ENCODE data around the gene PAX1.

The PAX1 gene

DNA sequence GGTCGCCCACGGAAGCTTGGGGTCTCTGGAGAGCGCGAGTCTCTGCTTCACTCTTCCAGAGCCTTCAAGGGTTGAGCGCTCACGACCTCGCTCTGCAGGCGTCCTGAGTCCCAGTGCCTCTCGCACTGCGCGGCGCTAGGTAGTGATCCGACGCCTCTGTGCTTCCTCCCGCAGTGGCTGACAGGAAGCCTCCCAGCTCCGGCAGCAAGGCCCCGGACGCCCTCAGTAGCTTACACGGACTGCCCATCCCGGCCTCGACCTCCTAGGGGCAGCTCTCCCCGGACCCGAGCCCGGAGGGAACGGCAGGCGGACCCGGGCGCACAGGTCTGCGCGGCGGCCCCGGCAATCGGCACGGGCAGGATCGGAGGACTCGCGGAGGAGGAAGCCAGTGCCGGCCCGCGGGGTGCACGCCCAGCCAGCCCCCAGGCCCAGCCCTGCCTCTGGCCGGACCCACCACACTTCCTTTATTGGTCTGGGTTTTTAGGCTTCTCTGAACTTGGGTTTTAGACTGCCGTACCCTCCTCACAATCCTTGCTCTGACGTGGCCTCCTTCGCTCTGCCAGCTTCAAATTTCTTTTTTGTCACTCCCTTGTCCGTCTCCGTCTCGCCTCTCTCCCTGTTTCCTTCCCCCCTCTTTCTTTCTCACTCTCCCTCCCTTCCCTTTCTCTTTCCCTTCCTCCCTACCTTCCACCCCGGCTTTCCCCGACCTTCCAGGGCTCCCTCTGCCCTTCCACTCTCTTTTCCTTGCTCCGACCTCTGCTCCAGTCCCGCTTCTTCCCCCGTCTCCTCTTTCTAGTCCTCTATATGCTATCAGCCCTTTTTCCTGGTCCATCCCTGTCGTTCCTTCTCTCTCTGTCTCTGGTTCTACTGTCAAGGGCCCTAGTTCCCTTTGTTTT lies 9.1 kb downstream of the PAX1 start:
- H3K36me3 ChIP-seq: no peaks in the 10 kb centered on the region
- no peaks in the 10 kb centered on the region for H3K9me3 ChIP-seq (ENCODE audit: severe bottlenecking)
- H3K4me3 ChIP-seq (ENCODE audit: low read depth, low read length): no peak overlapping the region
- DNase-seq: no peak
- TF ChIP-seq, protein P1, sequence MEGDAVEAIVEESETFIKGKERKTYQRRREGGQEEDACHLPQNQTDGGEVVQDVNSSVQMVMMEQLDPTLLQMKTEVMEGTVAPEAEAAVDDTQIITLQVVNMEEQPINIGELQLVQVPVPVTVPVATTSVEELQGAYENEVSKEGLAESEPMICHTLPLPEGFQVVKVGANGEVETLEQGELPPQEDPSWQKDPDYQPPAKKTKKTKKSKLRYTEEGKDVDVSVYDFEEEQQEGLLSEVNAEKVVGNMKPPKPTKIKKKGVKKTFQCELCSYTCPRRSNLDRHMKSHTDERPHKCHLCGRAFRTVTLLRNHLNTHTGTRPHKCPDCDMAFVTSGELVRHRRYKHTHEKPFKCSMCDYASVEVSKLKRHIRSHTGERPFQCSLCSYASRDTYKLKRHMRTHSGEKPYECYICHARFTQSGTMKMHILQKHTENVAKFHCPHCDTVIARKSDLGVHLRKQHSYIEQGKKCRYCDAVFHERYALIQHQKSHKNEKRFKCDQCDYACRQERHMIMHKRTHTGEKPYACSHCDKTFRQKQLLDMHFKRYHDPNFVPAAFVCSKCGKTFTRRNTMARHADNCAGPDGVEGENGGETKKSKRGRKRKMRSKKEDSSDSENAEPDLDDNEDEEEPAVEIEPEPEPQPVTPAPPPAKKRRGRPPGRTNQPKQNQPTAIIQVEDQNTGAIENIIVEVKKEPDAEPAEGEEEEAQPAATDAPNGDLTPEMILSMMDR (IDR thresholded peaks at IDR 0.05; ENCODE audit: low read depth, low read length): no peak
- peaks cover 86% of the 10 kb centered on the region for H3K27me3 ChIP-seq (ENCODE audit: insufficient read depth, low read depth, severe bottlenecking)
- no peak overlapping the region for H3K27ac ChIP-seq

DNA sequence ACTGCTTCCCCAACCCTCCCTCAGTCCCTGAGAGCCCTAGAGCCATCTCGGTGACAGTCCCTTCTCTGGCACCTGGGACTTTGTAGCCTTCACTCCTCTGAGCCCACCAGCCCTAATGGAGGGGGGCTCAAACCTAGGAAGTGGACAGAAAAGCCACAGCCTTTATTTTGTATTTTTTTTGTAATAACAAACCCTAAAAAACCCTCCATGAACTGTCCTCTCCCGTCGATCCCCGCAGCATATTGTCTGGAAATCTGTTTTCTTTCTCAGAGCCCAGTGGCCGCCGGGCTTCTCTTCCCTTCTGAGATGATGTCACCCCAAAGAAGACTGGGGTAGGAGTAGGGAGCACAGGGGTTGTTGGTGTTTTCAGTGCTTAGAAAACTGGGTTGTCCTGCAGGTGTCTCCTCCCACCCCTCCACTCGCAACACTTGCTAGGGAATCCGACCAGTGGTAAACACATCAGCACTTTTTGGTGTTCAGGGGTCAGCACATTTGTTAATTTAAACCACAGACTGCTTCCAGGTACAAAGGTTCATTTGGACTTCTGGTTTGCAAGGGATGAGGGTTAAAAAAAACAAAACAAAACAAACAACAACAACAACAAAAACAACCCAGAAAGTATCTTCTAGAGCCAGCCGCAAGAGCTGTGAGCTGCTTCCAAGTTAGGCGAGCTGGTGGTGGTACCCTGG lies 9.9 kb downstream of the PAX1 start:
- TF ChIP-seq, protein P1 (IDR thresholded peaks at IDR 0.05; ENCODE audit: low read depth, low read length): no peak
- no peak for DNase-seq
- Histone ChIP-seq H3K4me3 (ENCODE audit: low read depth, low read length) (no peak overlapping the region), H3K27me3 (ENCODE audit: insufficient read depth, low read depth, severe bottlenecking) (peaks cover 83% of the 10 kb centered on the region), H3K27ac (no peak overlapping the region), H3K9me3 (ENCODE audit: severe bottlenecking) (no peaks in the 10 kb centered on the region), H3K36me3 (no peaks in the 10 kb centered on the region)

DNA sequence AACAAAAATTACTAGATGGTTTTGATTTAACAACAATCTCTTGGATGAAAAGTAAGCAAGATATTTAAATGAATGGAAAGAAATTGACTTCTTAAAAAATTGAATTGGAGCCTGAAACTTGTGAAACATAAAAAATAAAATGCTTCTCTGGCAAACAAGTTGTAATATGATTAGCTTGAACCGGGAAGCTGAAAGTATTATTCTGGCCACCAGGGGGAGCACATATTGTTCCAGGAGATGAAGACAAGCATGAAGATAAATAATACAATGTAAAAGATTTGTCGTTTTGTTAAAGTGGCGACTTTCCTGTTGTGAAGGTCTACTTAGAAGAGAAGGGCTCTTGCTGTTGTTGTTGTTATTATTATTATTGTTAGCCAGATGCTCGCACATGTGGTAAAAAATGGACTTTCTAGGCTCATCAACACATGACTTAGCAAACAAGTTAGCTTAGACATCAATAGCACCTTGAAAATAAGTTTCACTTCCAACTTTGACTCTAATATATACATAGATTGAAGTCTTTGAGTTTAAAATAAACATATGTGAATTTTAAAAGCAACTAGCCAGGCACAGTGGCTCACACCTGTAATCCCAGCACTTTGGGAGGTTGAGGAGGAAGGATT lies 14.2 kb downstream of the PAX1 start:
- peaks cover 61% of the 10 kb centered on the region for H3K27me3 ChIP-seq (ENCODE audit: insufficient read depth, low read depth, severe bottlenecking)
- TF ChIP-seq, protein P1 (IDR thresholded peaks at IDR 0.05; ENCODE audit: low read depth, low read length): peak; percentile 45
- no peaks in the 10 kb centered on the region for H3K36me3 ChIP-seq
- DNase-seq: peak; percentile 45
- no peak overlapping the region for H3K4me3 ChIP-seq (ENCODE audit: low read depth, low read length)
- H3K9me3 ChIP-seq (ENCODE audit: severe bottlenecking): no peaks in the 10 kb centered on the region
- H3K27ac ChIP-seq: no peak overlapping the region

DNA sequence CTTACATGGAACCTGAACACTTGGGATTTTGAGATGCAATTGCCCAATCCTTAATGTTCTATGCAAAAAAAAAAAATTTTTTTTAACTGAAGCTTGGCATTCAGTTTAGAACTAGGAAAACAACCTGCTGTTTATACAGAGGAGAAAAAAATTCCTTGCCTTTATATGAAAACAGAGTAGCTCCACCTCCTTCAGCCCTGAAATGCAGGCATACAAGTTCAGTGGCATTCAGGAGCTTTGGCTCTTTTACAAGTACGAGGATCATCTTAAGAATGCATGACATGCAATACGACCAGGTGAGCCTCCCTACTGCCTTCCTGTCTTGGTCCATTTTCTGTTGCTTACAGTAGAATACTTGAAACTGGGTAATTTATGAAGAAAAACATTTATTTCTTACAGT lies 20.4 kb downstream of the PAX1 start:
- TF ChIP-seq, protein P1 (IDR thresholded peaks at IDR 0.05; ENCODE audit: low read depth, low read length): no peak
- H3K27ac ChIP-seq: no peak overlapping the region
- no peak for DNase-seq

DNA sequence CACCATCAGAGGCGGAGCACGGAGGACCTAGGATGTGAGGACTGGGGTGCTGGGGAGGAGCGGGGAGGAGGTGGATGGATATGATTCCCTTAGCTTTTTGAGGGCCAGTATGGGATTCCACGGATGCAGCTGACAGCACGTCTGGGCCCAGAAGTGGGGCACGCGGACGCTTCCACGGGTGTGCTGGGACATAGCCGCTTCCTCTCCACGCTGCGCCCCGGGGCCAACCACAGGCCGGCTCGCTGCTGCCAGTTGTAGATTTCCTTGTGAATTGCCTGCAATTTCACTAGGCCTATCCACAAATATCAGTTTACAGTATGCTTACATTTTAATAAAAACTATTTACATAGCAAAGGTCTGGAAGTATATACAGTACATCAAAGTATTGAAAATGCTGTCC lies 23.9 kb downstream of the PAX1 start:
- Histone ChIP-seq H3K27ac (no peak overlapping the region), H3K9me3 (ENCODE audit: severe bottlenecking) (no peaks in the 10 kb centered on the region), H3K36me3 (no peaks in the 10 kb centered on the region), H3K4me3 (ENCODE audit: low read depth, low read length) (no peak overlapping the region), H3K27me3 (ENCODE audit: insufficient read depth, low read depth, severe bottlenecking) (peaks cover 67% of the 10 kb centered on the region)
- no peak for DNase-seq
- TF ChIP-seq, protein P1 (IDR thresholded peaks at IDR 0.05; ENCODE audit: low read depth, low read length): no peak

More for the DNA sequence above, 20.4 kb downstream of the PAX1 start:
- Histone ChIP-seq H3K36me3 (no peaks in the 10 kb centered on the region), H3K27me3 (ENCODE audit: insufficient read depth, low read depth, severe bottlenecking) (peaks cover 62% of the 10 kb centered on the region), H3K4me3 (ENCODE audit: low read depth, low read length) (no peak overlapping the region), H3K9me3 (ENCODE audit: severe bottlenecking) (no peaks in the 10 kb centered on the region)

Data from WERI-Rb-1 (cell line).